Measurements from ENCODE around the gene RALGAPA2. TPM values are rescaled to one million over a fixed set of nuclear protein-coding genes. Genes with fewer than 3 reads are reported as not detected.

The RALGAPA2 gene
- total RNA-seq, 1 experiment from 2014 or later, result 9.8 TPM

GRCh38 chr20:20628314-20628713, 84.1 kb downstream of the RALGAPA2 start:
- no peaks in the 10 kb centered on the region for H3K36me3 ChIP-seq (ENCODE audit: low read depth, low read length)
- H4K20me1 ChIP-seq (ENCODE audit: low read length), result no peaks in the 10 kb centered on the region
- H2AFZ ChIP-seq (ENCODE audit: low read length), result no peak overlapping the region
- no TSS peak for BruUV-seq (replicated peaks)
- H3K9ac ChIP-seq (ENCODE audit: low read length), result no peak overlapping the region
- DNase-seq, result no peak
- H3K9me3 ChIP-seq (ENCODE audit: low read length), result no peaks in the 10 kb centered on the region
- ChIA-PET CTCF (no interaction called here), POLR2A (ENCODE audit: unreplicated experiment) (no interaction called here)
- no peak overlapping the region for H3K4me2 ChIP-seq (ENCODE audit: low read length)
- TF ChIP-seq CTCF (conservative IDR thresholded peaks at IDR 0.05; ENCODE audit: low read depth, low read length) (no peak), EZH2phosphoT487 (IDR thresholded peaks at IDR 0.05; ENCODE audit: borderline replicate concordance, low read length) (no peak), EZH2 (IDR thresholded peaks at IDR 0.05; ENCODE audit: low read length, unreplicated experiment) (no peak)
- no peaks in the 10 kb centered on the region for H3K9me2 ChIP-seq (replicated peaks; ENCODE audit: low read length)
- ATAC-seq, result no peak
- H3K4me1 ChIP-seq (ENCODE audit: insufficient read depth, low read length), result no peaks in the 10 kb centered on the region
- intact Hi-C loops (cut with micrococcal nuclease), result no loop called here
- no peak overlapping the region for H3K27ac ChIP-seq (ENCODE audit: low read length)
- no peaks in the 10 kb centered on the region for H3K79me2 ChIP-seq (ENCODE audit: low read length)
- no peak overlapping the region for H3K4me3 ChIP-seq (ENCODE audit: low read length)
- H3K27me3 ChIP-seq (ENCODE audit: low read length), result no peaks in the 10 kb centered on the region
- H3F3A ChIP-seq (ENCODE audit: low read length, unreplicated experiment), result no peaks in the 10 kb centered on the region

- no peaks in the 10 kb centered on the region for H3K79me2 ChIP-seq (ENCODE audit: low read length)
- no peaks in the 10 kb centered on the region for H3K36me3 ChIP-seq (ENCODE audit: low read depth, low read length)
- ATAC-seq (no peak), DNase-seq (no peak)
- no peaks in the 10 kb centered on the region for H3F3A ChIP-seq (ENCODE audit: low read length, unreplicated experiment)
- no peak overlapping the region for H3K4me3 ChIP-seq (ENCODE audit: low read length)
- no peak overlapping the region for H3K4me2 ChIP-seq (ENCODE audit: low read length)
- CTCF ChIA-PET, result no interaction called here
- no peak overlapping the region for H2AFZ ChIP-seq (ENCODE audit: low read length)
- H3K9me3 ChIP-seq (ENCODE audit: low read length), result no peaks in the 10 kb centered on the region
- POLR2A ChIA-PET (ENCODE audit: unreplicated experiment), result no interaction called here
- intact Hi-C loops (cut with micrococcal nuclease), result no loop called here
- no peaks in the 10 kb centered on the region for H3K9me2 ChIP-seq (replicated peaks; ENCODE audit: low read length)
- H3K27me3 ChIP-seq (ENCODE audit: low read length), result no peaks in the 10 kb centered on the region
- no peaks in the 10 kb centered on the region for H3K4me1 ChIP-seq (ENCODE audit: insufficient read depth, low read length)
- TF ChIP-seq EZH2 (IDR thresholded peaks at IDR 0.05; ENCODE audit: low read length, unreplicated experiment) (no peak), CTCF (conservative IDR thresholded peaks at IDR 0.05; ENCODE audit: low read depth, low read length) (no peak), EZH2phosphoT487 (IDR thresholded peaks at IDR 0.05; ENCODE audit: borderline replicate concordance, low read length) (no peak)
- no TSS peak for BruUV-seq (replicated peaks)
- no peak overlapping the region for H3K9ac ChIP-seq (ENCODE audit: low read length)
- no peak overlapping the region for H3K27ac ChIP-seq (ENCODE audit: low read length)
- H4K20me1 ChIP-seq (ENCODE audit: low read length), result no peaks in the 10 kb centered on the region
These were observed 85.0 kb downstream of the RALGAPA2 start for GRCh38 chr20:20627471-20627870.

GRCh38 chr20:20624914-20625313, 87.5 kb downstream of the RALGAPA2 start:
- no peaks in the 10 kb centered on the region for H3K36me3 ChIP-seq (ENCODE audit: low read depth, low read length)
- H2AFZ ChIP-seq (ENCODE audit: low read length), result no peak overlapping the region
- intact Hi-C loops (cut with micrococcal nuclease), result no loop called here
- H3K9me2 ChIP-seq (replicated peaks; ENCODE audit: low read length), result no peaks in the 10 kb centered on the region
- TF ChIP-seq EZH2phosphoT487 (IDR thresholded peaks at IDR 0.05; ENCODE audit: borderline replicate concordance, low read length) (no peak), CTCF (conservative IDR thresholded peaks at IDR 0.05; ENCODE audit: low read depth, low read length) (no peak), EZH2 (IDR thresholded peaks at IDR 0.05; ENCODE audit: low read length, unreplicated experiment) (no peak)
- H3K27ac ChIP-seq (ENCODE audit: low read length), result no peak overlapping the region
- DNase-seq (no peak), ATAC-seq (no peak)
- no peaks in the 10 kb centered on the region for H3F3A ChIP-seq (ENCODE audit: low read length, unreplicated experiment)
- ChIA-PET POLR2A (ENCODE audit: unreplicated experiment) (no interaction called here), CTCF (no interaction called here)
- H3K9me3 ChIP-seq (ENCODE audit: low read length), result no peaks in the 10 kb centered on the region
- no peak overlapping the region for H3K4me2 ChIP-seq (ENCODE audit: low read length)
- no peak overlapping the region for H3K4me3 ChIP-seq (ENCODE audit: low read length)
- no peaks in the 10 kb centered on the region for H4K20me1 ChIP-seq (ENCODE audit: low read length)
- no TSS peak for BruUV-seq (replicated peaks)
- H3K9ac ChIP-seq (ENCODE audit: low read length), result no peak overlapping the region
- H3K4me1 ChIP-seq (ENCODE audit: insufficient read depth, low read length), result no peaks in the 10 kb centered on the region
- no peaks in the 10 kb centered on the region for H3K27me3 ChIP-seq (ENCODE audit: low read length)
- H3K79me2 ChIP-seq (ENCODE audit: low read length), result no peaks in the 10 kb centered on the region
